MCF 10A (cell line): ENCODE data around the gene APAF1. TPM values are rescaled to one million over a fixed set of nuclear protein-coding genes. Genes with fewer than 3 reads are reported as not detected.

ENCODE experiments used
- BruUV-seq: library from RNA; stranded (reverse); fragments of 400-500 nt; replicated peaks from 2 replicates; lab custom pipeline; 2021; lab: Mats Ljungman, UMichigan
- CTCF ChIA-PET: fragments of 300-600 bp; sonication (Branson Sonifier 250); formaldehyde crosslinking; extraction: SDS; loops from one replicate; lab custom pipeline; 2021; ENCODE audit warnings: antibody characterized with exemption, inconsistent platforms; lab: Yijun Ruan, JAX
- POLR2A ChIA-PET: fragments of 300-600, 350-650 bp; sonication (Branson Sonifier 250); formaldehyde crosslinking; extraction: SDS; loops from one replicate; lab custom pipeline; 2020; ENCODE audit warnings: antibody characterized with exemption, inconsistent platforms; lab: Yijun Ruan, JAX
- DNase-seq: peaks from one replicate; pipeline ENCODE4 v3.0.0-alpha.2; 2018; ENCODE audit not compliant: unreplicated experiment
- H3K27ac Mint-ChIP-seq: one replicate; pipeline ENCODE4 v1.8.0; 2022; ENCODE audit warnings: mild to moderate bottlenecking, low read depth, mixed read lengths; ENCODE audit not compliant: unreplicated experiment
- H3K27me3 Mint-ChIP-seq: one replicate; pipeline ENCODE4 v1.8.0; 2022; ENCODE audit warnings: mixed read lengths; ENCODE audit not compliant: insufficient read depth, unreplicated experiment
- H3K36me3 Mint-ChIP-seq: one replicate; pipeline ENCODE4 v1.8.0; 2022; ENCODE audit warnings: mild to moderate bottlenecking, moderate library complexity, mixed read lengths; ENCODE audit not compliant: insufficient read depth, unreplicated experiment
- H3K4me1 Mint-ChIP-seq: one replicate; pipeline ENCODE4 v1.8.0; 2022; ENCODE audit warnings: mixed read lengths; ENCODE audit not compliant: insufficient read depth, unreplicated experiment
- H3K4me3 Mint-ChIP-seq: one replicate; pipeline ENCODE4 v1.8.0; 2022; ENCODE audit warnings: mild to moderate bottlenecking, moderate library complexity, mixed read lengths; ENCODE audit not compliant: unreplicated experiment
- H3K9me3 Mint-ChIP-seq: one replicate; pipeline ENCODE4 v1.8.0; 2022; ENCODE audit warnings: mixed read lengths; ENCODE audit not compliant: unreplicated experiment
- CTCF ChIP-seq: fragments of 200-600 bp; IDR thresholded peaks from one replicate; pipeline ENCODE4 v1.8.0; 2022; ENCODE audit warnings: antibody characterized with exemption, mild to moderate bottlenecking; ENCODE audit not compliant: unreplicated experiment
- intact Hi-C: fragments of 100-400 bp; cut with micrococcal nuclease; formaldehyde crosslinking; loops from 2 replicates; pipeline ENCODE4 v1.14.1; 2022
- total RNA-seq: library from RNA; stranded (reverse); gene quantifications from 2 replicates; pipeline ENCODE4 v1.2.3, GENCODE V29; 2022

The APAF1 gene
- total RNA-seq, 1 experiment from 2014 or later: 5.9 TPM

DNA sequence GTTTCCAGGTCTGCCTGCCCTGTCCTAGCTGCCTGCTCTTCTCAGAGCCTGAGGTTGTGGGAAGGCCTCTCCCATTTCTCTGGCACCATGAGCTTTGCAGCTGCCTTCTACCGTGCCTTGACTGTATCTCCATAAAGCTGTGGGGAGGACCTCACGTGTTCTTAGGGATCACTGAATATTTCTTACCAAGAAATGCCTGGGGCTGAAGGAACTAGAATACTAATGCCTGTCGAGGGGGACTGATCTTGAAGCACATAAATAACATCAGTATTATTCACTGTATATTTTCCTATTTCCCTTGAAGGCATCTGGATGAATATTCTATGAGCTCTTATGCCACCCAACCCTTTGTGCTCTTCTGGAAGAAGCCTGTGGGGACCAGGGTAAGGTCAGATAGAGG is 103.4 kb downstream of the APAF1 start:
- Mint-ChIP-seq H3K4me1 (peaks cover 8% of the 10 kb centered on the region), H3K36me3 (no peaks in the 10 kb centered on the region), H3K9me3 (no peaks in the 10 kb centered on the region), H3K4me3 (no peak overlapping the region), H3K27me3 (no peaks in the 10 kb centered on the region), H3K27ac (no peak overlapping the region)
- no TSS peak for BruUV-seq
- POLR2A ChIA-PET: no interaction called here
- CTCF ChIA-PET: interaction anchor here (0.6 to 0.7 kb wide), 2 partner anchors 141 to 204 kb away, joined by 3 to 4 read pairs; no protein-coding TSS in a partner anchor
- intact Hi-C loops: no loop called here
- TF ChIP-seq CTCF: no peak
- DNase-seq: no peak

DNA sequence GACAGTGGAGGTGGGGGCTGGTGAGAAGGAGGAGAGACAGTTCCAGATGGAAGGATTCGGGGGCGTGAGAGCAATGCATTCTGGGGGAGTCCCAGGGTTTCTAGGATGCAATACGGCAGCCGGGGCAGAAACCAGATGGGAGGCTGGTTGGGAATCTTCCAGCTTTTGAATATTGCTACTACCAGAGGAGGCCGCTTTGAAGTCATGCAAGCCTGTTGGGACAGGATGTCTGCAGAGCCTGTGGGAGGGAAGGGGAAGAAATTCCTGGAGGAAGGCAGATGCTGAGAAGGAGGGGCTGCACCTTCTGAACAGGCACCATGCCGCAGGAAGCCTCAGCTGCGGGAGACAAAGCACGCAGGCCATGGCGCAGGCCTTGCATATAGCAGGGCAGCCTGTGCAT is 105.4 kb downstream of the APAF1 start:
- no TSS peak for BruUV-seq
- intact Hi-C loops: no loop called here
- H3K36me3 Mint-ChIP-seq: peaks cover under 1% of the 10 kb centered on the region
- CTCF ChIA-PET: no interaction called here
- no peak for DNase-seq
- POLR2A ChIA-PET: no interaction called here
- no peaks in the 10 kb centered on the region for H3K9me3 Mint-ChIP-seq
- H3K4me1 Mint-ChIP-seq: peaks cover 8% of the 10 kb centered on the region
- TF ChIP-seq CTCF: no peak
- H3K4me3 Mint-ChIP-seq: no peak overlapping the region
- no peaks in the 10 kb centered on the region for H3K27me3 Mint-ChIP-seq
- no peak overlapping the region for H3K27ac Mint-ChIP-seq

DNA sequence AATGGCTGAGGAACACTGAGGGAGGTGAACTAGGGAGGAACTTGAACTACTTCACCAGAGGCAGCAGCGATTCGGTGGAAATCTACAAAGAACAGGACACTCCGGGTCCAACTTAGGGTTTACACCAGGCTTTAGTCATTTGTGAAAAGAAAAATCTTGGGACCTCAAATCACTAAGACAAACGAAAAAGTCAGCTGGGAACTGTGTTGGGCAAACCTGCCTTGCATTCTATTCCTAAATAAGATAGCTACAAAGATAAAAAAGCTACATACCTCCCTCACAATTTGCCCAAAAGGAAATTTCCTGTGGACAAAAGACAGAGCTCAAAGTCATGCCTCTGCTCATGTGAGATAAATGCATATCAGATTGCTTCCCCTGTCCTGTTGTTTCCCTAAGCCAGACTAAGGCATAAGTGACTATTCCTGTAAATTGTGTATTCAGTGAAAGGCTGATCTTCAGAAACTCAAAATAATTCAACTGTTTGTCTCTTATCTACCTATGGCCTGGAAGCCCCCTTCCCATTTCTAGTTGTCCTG is 106.6 kb downstream of the APAF1 start:
- H3K4me3 Mint-ChIP-seq: no peak overlapping the region
- no peak for TF ChIP-seq CTCF
- no peak for DNase-seq
- peaks cover 6% of the 10 kb centered on the region for H3K36me3 Mint-ChIP-seq
- no TSS peak for BruUV-seq
- ChIA-PET POLR2A (interaction anchor here (0.7 kb wide), 1 partner anchor 13 kb away, joined by 3 read pairs; no protein-coding TSS in a partner anchor), CTCF (interaction anchor here (1.2 kb wide), 1 partner anchor 52 kb away, joined by 3 read pairs; no protein-coding TSS in a partner anchor)
- H3K4me1 Mint-ChIP-seq: peaks cover 8% of the 10 kb centered on the region
- no peaks in the 10 kb centered on the region for H3K27me3 Mint-ChIP-seq
- no peaks in the 10 kb centered on the region for H3K9me3 Mint-ChIP-seq
- intact Hi-C loops: no loop called here
- no peak overlapping the region for H3K27ac Mint-ChIP-seq

DNA sequence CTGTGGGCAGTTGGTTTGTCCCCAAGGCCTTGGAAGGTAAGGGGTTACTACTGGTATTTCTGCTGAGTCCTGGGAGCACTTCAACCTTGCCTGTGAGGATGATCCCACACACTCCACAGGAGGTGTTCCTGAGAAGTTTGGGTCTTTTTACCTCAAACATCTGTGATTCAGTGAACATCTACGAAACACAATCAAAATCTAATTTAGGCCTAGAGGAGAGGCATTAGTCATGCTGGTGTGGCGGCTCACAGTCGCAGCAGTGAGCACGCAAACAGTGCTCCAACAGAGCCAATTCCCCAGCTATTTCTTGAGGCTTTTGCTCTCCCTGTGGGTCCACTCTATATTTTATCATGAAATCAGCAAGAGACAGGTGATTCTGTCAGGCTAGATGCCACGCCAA is 107.6 kb downstream of the APAF1 start:
- BruUV-seq: no TSS peak
- peaks cover 6% of the 10 kb centered on the region for H3K36me3 Mint-ChIP-seq
- H3K27ac Mint-ChIP-seq: no peak overlapping the region
- no peak overlapping the region for H3K4me3 Mint-ChIP-seq
- CTCF ChIA-PET: interaction anchor here (0.5 to 1.4 kb wide), 3 partner anchors 54 to 952 kb away, joined by 3 read pairs; no protein-coding TSS in a partner anchor
- intact Hi-C loops: no loop called here
- peak; percentile 39 for DNase-seq
- no peak for TF ChIP-seq CTCF
- no peaks in the 10 kb centered on the region for H3K9me3 Mint-ChIP-seq
- peaks cover 8% of the 10 kb centered on the region for H3K4me1 Mint-ChIP-seq
- POLR2A ChIA-PET: interaction anchor here (0.7 kb wide), 1 partner anchor 58 kb away, joined by 3 read pairs; no protein-coding TSS in a partner anchor
- no peaks in the 10 kb centered on the region for H3K27me3 Mint-ChIP-seq
